GM23248 (cell line): ENCODE measurements around the gene HOXB4. TPM values are rescaled to one million over a fixed set of nuclear protein-coding genes. Genes with fewer than 3 reads are reported as not detected.

Source experiments
- DNase-seq: peaks from one replicate; pipeline ENCODE4 v3.0.0-alpha.2; 2015
- H2AFZ ChIP-seq: fragments of 200-600 bp; sonication (generic); 2 replicates; pipeline ENCODE4 v1.6.1; 2016; ENCODE audit warnings: antibody characterized with exemption
- H3F3A ChIP-seq: fragments of 200-600 bp; sonication (generic); 2 replicates; pipeline ENCODE4 v1.6.1; 2016; ENCODE audit warnings: mild to moderate bottlenecking, antibody characterized with exemption, mixed run types; ENCODE audit not compliant: insufficient read depth
- H3K27ac ChIP-seq: fragments of 200-600 bp; sonication (generic); 2 replicates; pipeline ENCODE4 v1.5.1; 2016; ENCODE audit warnings: mild to moderate bottlenecking
- H3K27me3 ChIP-seq: fragments of 200-600 bp; sonication (generic); replicated peaks from 2 replicates; pipeline ENCODE4 v1.6.1; 2016; ENCODE audit warnings: mild to moderate bottlenecking; ENCODE audit not compliant: insufficient read depth
- H3K36me3 ChIP-seq: fragments of 200-600 bp; sonication (generic); 2 replicates; pipeline ENCODE4 v1.6.1; 2016; ENCODE audit warnings: low read depth, mild to moderate bottlenecking
- H3K4me1 ChIP-seq: fragments of 200-600 bp; sonication (generic); 2 replicates; pipeline ENCODE4 v1.6.1; 2016; ENCODE audit warnings: mild to moderate bottlenecking; ENCODE audit not compliant: insufficient read depth
- H3K4me2 ChIP-seq: fragments of 200-600 bp; sonication (generic); one replicate; pipeline ENCODE4 v1.6.1; 2016; ENCODE audit warnings: mild to moderate bottlenecking; ENCODE audit not compliant: unreplicated experiment
- H3K4me3 ChIP-seq: fragments of 200-600 bp; sonication (generic); 2 replicates; pipeline ENCODE4 v1.5.1; 2016; ENCODE audit warnings: mild to moderate bottlenecking
- H3K79me2 ChIP-seq: fragments of 200-600 bp; sonication (generic); 2 replicates; pipeline ENCODE4 v1.6.1; 2016; ENCODE audit warnings: mild to moderate bottlenecking; ENCODE audit not compliant: insufficient read depth
- H3K9ac ChIP-seq: fragments of 200-600 bp; sonication (generic); 2 replicates; pipeline ENCODE4 v1.6.1; 2016; ENCODE audit warnings: mild to moderate bottlenecking
- H3K9me2 ChIP-seq: fragments of 200-600 bp; sonication (generic); 2 replicates; pipeline ENCODE4 v1.6.1; 2016; ENCODE audit warnings: mixed run types, mild to moderate bottlenecking, moderate library complexity; ENCODE audit not compliant: insufficient read depth
- H3K9me3 ChIP-seq: fragments of 200-600 bp; sonication (generic); one replicate; pipeline ENCODE4 v1.6.1; 2017; ENCODE audit warnings: low read depth
- H4K20me1 ChIP-seq: fragments of 200-600 bp; sonication (generic); 2 replicates; pipeline ENCODE4 v1.6.0; 2016; ENCODE audit not compliant: insufficient read depth
- EZH2 ChIP-seq: fragments of 200-600 bp; sonication (generic); IDR thresholded peaks from 2 replicates; pipeline ENCODE4 v1.6.1; 2018; ENCODE audit warnings: antibody characterized with exemption, mild to moderate bottlenecking; ENCODE audit not compliant: insufficient read depth, poor library complexity, severe bottlenecking
- EZH2phosphoT487 ChIP-seq: fragments of 200-600 bp; sonication (generic); IDR thresholded peaks from 2 replicates; pipeline ENCODE4 v1.6.1; 2018; ENCODE audit warnings: antibody characterized with exemption, moderate library complexity, mild to moderate bottlenecking, low read depth; ENCODE audit not compliant: insufficient read depth
- WGBS, 2 experiments: methylation state at CpG; one replicate each; pipeline ENCODE4 v1.1.6; 2015 to 2017; ENCODE audit warnings: low lambda C conversion rate in 2 of 2, low coverage in 1 of 2; ENCODE audit errors: missing lambda C conversion rate in 2 of 2; 5-methylcytosine and 5-hydroxymethylcytosine counted together
- in situ Hi-C: fragments of 300-500 bp; cut with MboI; formaldehyde crosslinking; loops from 2 replicates; pipeline ENCODE4 v1.15.0; 2020
- polyA plus RNA-seq: library from polyadenylated mRNA; unstranded; fragments of >200 nt; fragmentation: Nextera tagmentation; extraction: Ambion mirVana; gene quantifications from 2 replicates; pipeline ENCODE4 v1.2.1, GENCODE V29; 2016
- total RNA-seq: library from RNA; depleted of rRNA; stranded (reverse); fragments of >200 nt; shearing (Covaris generic); gene quantifications from 2 replicates; pipeline ENCODE4 v1.2.3, GENCODE V29; 2014

The HOXB4 gene
- total and polyA plus RNA-seq, 2 experiments from 2014 or later, result 1.2 to 2.2 TPM

DNA sequence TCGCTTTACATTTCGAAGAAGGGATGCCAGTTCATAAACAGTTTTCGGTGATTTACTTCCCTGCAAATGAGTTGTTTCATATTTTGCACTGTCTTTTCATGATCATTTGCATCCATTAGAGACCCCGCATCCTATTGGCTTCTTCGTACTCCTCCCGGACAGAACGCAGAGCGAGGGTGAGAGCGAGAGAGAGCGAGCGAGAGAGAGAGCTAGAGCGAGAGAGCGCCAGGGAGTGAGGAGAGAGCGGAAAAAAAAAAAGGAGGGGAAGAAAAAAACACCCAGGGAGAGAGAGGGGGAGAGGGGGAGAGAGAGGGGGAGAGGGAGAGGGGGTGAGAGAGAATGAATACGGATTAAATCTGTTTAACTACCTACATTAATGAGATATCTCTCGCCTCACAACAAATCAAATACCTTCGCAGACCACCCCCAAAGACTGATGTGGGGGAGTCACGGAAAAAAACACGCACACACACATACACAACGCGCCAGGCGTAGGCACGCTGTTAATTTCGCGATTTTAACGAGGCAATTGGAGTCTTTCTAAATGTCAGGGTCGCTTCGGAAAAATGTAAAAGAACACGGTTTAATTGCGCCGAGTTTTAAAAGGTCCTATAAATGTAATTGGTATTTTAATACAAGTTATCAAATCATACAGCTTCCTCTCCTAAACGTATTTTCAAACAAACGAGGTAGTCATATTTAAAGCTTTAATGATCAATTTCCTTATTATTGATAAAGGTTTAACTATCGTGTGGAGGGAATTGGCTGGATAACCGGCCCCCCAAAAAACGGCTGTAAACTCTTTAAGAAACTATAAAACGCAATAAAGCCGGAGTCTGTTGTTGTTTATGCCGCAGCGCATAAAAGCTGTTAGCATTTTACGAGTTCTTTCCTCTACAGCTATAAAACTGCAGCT is 37.2 kb upstream of the HOXB4 start, which contains the start of gene HOXB8:
HOXB8 (minus strand) TSS at position 246 of the 916 bp plus-strand sequence. CDS start 588 bp downstream, outside the sequence.
- 18 to 23% methylated on average over 39 to 41 of the region's 41 CpGs for WGBS, 2 experiments
- H4K20me1 ChIP-seq, result no peaks in the 10 kb centered on the region
- peaks cover 67% of the 10 kb centered on the region for H3K27me3 ChIP-seq
- H3F3A ChIP-seq, result no peaks in the 10 kb centered on the region
- TF ChIP-seq EZH2, result peak; percentile 97
- TF ChIP-seq EZH2phosphoT487, result peak; percentile 77; the same call in 1 of the 2 replicates
- H3K9me3 ChIP-seq, result no peaks in the 10 kb centered on the region
- in situ Hi-C loops, result no loop called here
- H3K27ac ChIP-seq, result no peak within 1 kb of the TSS
- H3K79me2 ChIP-seq, result no peaks in the 10 kb centered on the region
- H3K36me3 ChIP-seq, result no peaks in the 10 kb centered on the region
- DNase-seq, result no peak
- H3K9me2 ChIP-seq, result no peaks in the 10 kb centered on the region
- H3K4me1 ChIP-seq, result no peaks in the 10 kb centered on the region; the same call in 1 of the 2 replicates
- no peak within 1 kb of the TSS for H3K4me2 ChIP-seq
- no peak within 1 kb of the TSS for H3K4me3 ChIP-seq
- H3K9ac ChIP-seq, result no peak within 1 kb of the TSS
- no peak within 1 kb of the TSS for H2AFZ ChIP-seq

DNA sequence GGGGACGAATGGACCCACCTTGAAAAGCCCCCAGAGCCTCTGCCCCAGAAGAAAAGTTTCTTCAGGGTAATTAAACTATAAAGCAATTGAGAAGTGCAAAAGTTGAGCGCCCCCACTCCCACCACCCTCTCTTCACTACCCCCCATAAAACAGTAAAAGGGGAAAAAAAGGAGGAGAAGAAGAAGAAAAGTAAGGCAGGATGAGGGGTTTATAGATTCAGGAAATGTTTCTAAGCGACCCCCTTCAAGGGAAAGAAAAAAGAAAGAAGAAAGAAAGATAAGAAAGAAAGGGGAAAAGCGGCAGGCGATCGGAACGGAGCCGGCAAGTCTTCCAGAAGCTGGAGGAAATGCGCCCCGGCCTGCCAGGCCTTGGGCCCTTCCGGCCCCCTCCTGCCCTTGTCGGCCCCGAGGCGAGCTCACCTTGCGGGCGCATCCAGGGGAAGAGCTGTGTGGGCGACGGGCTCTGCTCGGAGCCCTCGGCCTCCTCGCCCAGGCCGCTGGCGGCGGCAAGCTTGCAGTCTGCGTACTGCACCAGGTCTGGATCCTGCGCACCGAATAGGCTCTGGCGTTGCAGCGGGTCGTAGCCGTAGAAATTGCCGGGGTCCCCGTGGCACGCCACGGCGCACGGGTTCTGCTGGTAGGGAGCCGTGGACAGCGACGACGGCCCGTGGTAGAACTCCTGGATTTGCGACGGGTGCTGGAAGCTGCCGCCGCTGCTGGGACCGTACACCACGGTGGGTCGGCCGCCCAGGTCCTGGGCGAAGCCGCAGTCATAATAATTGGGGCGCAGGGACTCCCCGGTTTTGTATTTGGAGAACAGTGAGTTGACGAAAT is 35.9 kb upstream of the HOXB4 start:
- WGBS, 2 experiments, result 15% methylated on average over 41 to 55 of the region's 55 CpGs
- no peak overlapping the region for H3K4me3 ChIP-seq
- H3K36me3 ChIP-seq, result no peaks in the 10 kb centered on the region
- no peak overlapping the region for H3K27ac ChIP-seq
- DNase-seq, result peak; percentile 36
- no peaks in the 10 kb centered on the region for H3F3A ChIP-seq
- no peak overlapping the region for H2AFZ ChIP-seq
- no peaks in the 10 kb centered on the region for H3K79me2 ChIP-seq
- H3K9me2 ChIP-seq, result no peaks in the 10 kb centered on the region
- no peaks in the 10 kb centered on the region for H4K20me1 ChIP-seq
- no peaks in the 10 kb centered on the region; the same call in 1 of the 2 replicates for H3K4me1 ChIP-seq
- no peak overlapping the region for H3K9ac ChIP-seq
- in situ Hi-C loops, result no loop called here
- no peak overlapping the region for H3K4me2 ChIP-seq
- TF ChIP-seq EZH2phosphoT487 (peak; percentile 81), EZH2 (peak; percentile 97)
- H3K9me3 ChIP-seq, result no peaks in the 10 kb centered on the region
- H3K27me3 ChIP-seq, result peaks cover 54% of the 10 kb centered on the region

DNA sequence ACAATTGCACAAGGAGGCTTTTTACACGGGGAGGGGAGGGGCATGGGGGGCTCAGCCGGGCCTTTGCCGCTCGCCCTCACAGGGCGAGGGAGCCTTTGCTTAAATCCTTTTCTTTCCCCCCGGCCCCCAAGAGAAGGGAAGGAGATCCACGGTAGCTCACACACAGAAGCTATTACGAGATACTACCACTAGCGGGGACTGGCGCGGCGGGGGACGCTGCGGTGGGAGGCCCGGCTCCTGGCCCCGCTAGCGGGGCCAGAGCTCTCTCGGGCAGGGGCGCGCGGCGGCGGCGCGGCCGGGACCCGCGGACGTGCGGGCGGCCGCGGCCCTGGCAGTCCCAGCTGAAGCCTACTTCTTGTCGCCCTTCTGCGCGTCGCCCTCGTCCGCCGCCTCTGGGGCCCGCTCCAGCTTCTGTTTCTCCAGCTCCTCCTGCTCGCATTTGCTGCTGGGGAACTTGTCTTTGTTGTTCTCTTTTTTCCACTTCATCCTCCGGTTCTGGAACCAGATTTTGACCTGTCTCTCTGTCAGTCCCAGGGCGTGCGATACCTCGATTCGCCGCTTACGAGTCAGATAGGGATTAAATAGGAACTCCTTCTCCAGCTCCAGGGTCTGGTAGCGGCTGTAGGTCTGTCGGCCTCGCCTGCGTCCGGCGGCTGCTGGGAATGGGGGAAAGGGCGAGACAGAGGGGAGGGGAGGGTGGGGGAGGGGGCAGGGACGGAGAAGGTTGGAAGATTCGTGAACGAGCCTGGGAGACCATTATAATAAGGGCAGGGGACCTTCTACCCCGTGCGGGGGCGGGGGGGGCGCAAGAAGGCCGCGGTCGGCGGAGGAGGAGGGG is 34.9 kb upstream of the HOXB4 start:
- Histone ChIP-seq H3K9ac (peak overlapping the region; percentile 39; the same call in 1 of the 2 replicates), H3K4me3 (peak overlapping the region; percentile 72), H4K20me1 (no peaks in the 10 kb centered on the region), H3K36me3 (no peaks in the 10 kb centered on the region), H2AFZ (peak overlapping the region; percentile 85), H3K9me2 (no peaks in the 10 kb centered on the region), H3K4me2 (peak overlapping the region; percentile 93), H3K79me2 (no peaks in the 10 kb centered on the region), H3K27me3 (peaks cover 46% of the 10 kb centered on the region), H3K27ac (no peak overlapping the region), H3K4me1 (no peaks in the 10 kb centered on the region; the same call in 1 of the 2 replicates), H3K9me3 (no peaks in the 10 kb centered on the region), H3F3A (no peaks in the 10 kb centered on the region)
- in situ Hi-C loops, result no loop called here
- 4 to 6% methylated on average over 42 to 56 of the region's 67 CpGs for WGBS, 2 experiments
- DNase-seq, result peak; percentile 76
- TF ChIP-seq EZH2 (no peak), EZH2phosphoT487 (0 out of 2 replicates have a peak, but pooled peaks have one; percentile 11)
